ENCODE measurements around the gene JADE1. TPM values are rescaled to one million over a fixed set of nuclear protein-coding genes. Genes with fewer than 3 reads are reported as not detected.

JADE1 gene
- total RNA-seq, 1 donor, result 38.4 TPM

DNA sequence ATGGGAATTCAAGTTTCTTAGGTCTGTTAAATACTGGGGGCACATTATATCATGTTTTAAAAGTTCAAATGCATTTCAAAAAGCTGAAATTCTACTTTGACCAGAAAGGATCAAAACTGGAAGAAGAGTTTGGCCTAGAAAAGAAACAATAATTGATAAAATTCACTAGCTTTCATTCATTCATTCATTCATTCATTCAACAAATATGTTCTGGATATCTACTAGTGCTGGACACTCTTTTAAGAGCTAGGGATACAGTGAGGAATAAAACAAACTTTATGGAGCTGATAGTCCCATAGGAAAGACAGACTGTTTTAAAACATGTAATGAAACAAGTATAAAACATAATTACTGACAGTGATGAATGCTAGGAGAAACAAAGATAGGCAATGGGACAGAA is 106.0 kb downstream of the JADE1 start:
- no peak overlapping the region for H3K4me3 ChIP-seq (ENCODE audit: low read depth, low read length)
- TF ChIP-seq, protein P1, sequence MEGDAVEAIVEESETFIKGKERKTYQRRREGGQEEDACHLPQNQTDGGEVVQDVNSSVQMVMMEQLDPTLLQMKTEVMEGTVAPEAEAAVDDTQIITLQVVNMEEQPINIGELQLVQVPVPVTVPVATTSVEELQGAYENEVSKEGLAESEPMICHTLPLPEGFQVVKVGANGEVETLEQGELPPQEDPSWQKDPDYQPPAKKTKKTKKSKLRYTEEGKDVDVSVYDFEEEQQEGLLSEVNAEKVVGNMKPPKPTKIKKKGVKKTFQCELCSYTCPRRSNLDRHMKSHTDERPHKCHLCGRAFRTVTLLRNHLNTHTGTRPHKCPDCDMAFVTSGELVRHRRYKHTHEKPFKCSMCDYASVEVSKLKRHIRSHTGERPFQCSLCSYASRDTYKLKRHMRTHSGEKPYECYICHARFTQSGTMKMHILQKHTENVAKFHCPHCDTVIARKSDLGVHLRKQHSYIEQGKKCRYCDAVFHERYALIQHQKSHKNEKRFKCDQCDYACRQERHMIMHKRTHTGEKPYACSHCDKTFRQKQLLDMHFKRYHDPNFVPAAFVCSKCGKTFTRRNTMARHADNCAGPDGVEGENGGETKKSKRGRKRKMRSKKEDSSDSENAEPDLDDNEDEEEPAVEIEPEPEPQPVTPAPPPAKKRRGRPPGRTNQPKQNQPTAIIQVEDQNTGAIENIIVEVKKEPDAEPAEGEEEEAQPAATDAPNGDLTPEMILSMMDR (IDR thresholded peaks at IDR 0.05; ENCODE audit: insufficient read depth, low read depth, low read length), result no peak
- DNase-seq (ENCODE audit: low read depth), result no peak

DNA sequence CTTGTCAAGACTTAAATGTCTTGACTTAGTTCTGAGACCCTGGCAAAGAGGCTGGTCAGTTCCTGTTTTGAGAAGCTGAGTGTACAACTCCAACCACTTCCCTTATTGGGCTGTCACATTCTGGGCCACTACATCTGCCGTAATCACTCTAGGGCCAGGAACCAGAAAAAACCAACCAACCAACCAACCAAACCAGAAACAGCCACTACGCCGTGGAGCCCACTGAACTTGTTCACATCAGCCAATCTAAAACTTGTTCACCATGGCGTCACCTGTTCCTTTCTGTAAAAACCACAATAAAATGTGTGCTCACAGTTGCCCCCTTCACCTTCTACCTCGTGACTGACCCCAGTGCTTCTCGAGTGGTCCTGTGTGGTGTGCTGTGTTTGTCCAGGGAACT is 107.3 kb downstream of the JADE1 start:
- no peak for DNase-seq (ENCODE audit: low read depth)
- no peak overlapping the region for H3K4me3 ChIP-seq (ENCODE audit: low read depth, low read length)
- TF ChIP-seq, protein P1 (IDR thresholded peaks at IDR 0.05; ENCODE audit: insufficient read depth, low read depth, low read length), result no peak

DNA sequence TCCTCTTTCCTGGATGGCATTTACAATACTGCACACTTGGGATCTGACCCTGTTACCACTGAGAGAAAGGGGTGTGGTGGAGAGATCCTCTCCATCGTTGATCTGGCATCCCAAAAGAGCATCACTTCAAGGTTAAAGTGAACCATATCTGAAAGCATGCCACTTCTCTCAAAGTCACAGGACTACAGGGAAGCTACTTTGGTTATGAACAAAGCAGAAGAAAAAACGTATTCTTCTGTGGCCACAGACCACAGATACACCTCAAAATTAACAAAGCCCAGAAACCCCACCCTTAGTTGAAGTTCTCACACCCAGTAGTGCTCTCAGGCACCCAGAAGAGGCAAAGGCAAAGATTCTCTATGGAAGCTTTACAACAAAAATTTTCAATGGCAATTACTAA is 108.3 kb downstream of the JADE1 start:
- no peak for DNase-seq (ENCODE audit: low read depth)
- TF ChIP-seq, protein P1 (IDR thresholded peaks at IDR 0.05; ENCODE audit: insufficient read depth, low read depth, low read length), result no peak
- H3K4me3 ChIP-seq (ENCODE audit: low read depth, low read length), result no peak overlapping the region

DNA sequence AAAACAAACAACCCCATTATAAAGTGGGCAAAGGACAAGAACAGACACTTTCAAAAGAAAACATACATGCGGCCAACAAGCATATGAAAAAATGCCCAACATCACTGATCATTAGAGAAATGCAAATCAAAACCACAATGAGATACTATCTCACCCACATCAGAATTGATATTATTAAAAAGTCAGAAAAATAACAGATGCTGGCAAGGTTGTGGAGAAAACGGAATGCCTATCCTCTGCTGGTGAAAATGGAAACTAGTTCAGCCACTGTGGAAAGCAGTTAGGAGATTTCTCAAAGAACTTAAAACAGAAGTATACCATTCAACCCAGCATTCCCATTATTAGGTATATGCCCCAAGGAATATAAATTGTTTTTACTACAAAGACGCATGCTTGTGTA is 112.5 kb downstream of the JADE1 start:
- H3K4me3 ChIP-seq (ENCODE audit: low read depth, low read length), result no peak overlapping the region
- TF ChIP-seq, protein P1 (IDR thresholded peaks at IDR 0.05; ENCODE audit: insufficient read depth, low read depth, low read length), result no peak
- no peak for DNase-seq (ENCODE audit: low read depth)

Measured in fibroblast of villous mesenchyme (primary cell).